Stimulated activated effector memory CD8-positive, alpha-beta T cell treated with anti-CD3 and anti-CD28 coated beads, Interleukin-12 subunit alpha, Interleukin-12 subunit beta, amount 100 ng/mL, for 72 hours (primary cell): ENCODE measurements around the gene GSN.

Experiments used
- ATAC-seq: fragments of 150-1000 bp; cut with Tn5 transposase; 2 replicates; pipeline ENCODE4 v1.10.0; 2021
- DNase-seq, 2 donors: peaks; one replicate each; pipeline ENCODE4 v3.0.0; 2021 to 2022; ENCODE audit warnings: low spot score in 2 of 2
- H3K27ac Mint-ChIP-seq: one replicate; pipeline ENCODE4 v1.8.0; 2022; ENCODE audit warnings: mild to moderate bottlenecking, mixed read lengths
- H3K36me3 Mint-ChIP-seq: one replicate; pipeline ENCODE4 v1.8.0; 2022; ENCODE audit warnings: mild to moderate bottlenecking, mixed read lengths
- H3K4me1 Mint-ChIP-seq: one replicate; pipeline ENCODE4 v1.8.0; 2022; ENCODE audit warnings: mixed read lengths
- H3K4me3 Mint-ChIP-seq: one replicate; pipeline ENCODE4 v1.8.0; 2022; ENCODE audit warnings: mild to moderate bottlenecking, mixed read lengths
- H3K9me3 Mint-ChIP-seq: one replicate; pipeline ENCODE4 v1.8.0; 2022; ENCODE audit warnings: mixed read lengths

The GSN gene

GRCh38 chr9:121364077-121364476 lies 96.1 kb downstream of the GSN start:
- no peak for DNase-seq
- peak overlapping the region; percentile 64 for H3K27ac Mint-ChIP-seq
- H3K4me1 Mint-ChIP-seq, result peaks cover 67% of the 10 kb centered on the region
- peaks cover 30% of the 10 kb centered on the region for H3K36me3 Mint-ChIP-seq
- peak overlapping the region; percentile 1 for H3K4me3 Mint-ChIP-seq
- ATAC-seq, result no peak
- no peaks in the 10 kb centered on the region for H3K9me3 Mint-ChIP-seq

- Mint-ChIP-seq H3K27ac (peak overlapping the region; percentile 64), H3K4me3 (peak overlapping the region; percentile 82)
These were observed 96.9 kb downstream of the GSN start for GRCh38 chr9:121364886-121365285.

GRCh38 chr9:121365564-121365963 lies 97.6 kb downstream of the GSN start:
- H3K4me3 Mint-ChIP-seq, result peak overlapping the region; percentile 82
- DNase-seq, result no peak
- no peak for ATAC-seq
- peaks cover 4% of the 10 kb centered on the region for H3K9me3 Mint-ChIP-seq
- peaks cover 63% of the 10 kb centered on the region for H3K4me1 Mint-ChIP-seq
- peaks cover 37% of the 10 kb centered on the region for H3K36me3 Mint-ChIP-seq
- H3K27ac Mint-ChIP-seq, result peak overlapping the region; percentile 64

More at GRCh38 chr9:121364886-121365285, 96.9 kb downstream of the GSN start:
- no peak for DNase-seq
- H3K9me3 Mint-ChIP-seq, result no peaks in the 10 kb centered on the region
- no peak for ATAC-seq
- H3K36me3 Mint-ChIP-seq, result peaks cover 32% of the 10 kb centered on the region
- peaks cover 59% of the 10 kb centered on the region for H3K4me1 Mint-ChIP-seq

- H3K36me3 Mint-ChIP-seq, result peaks cover 46% of the 10 kb centered on the region
- DNase-seq (no peak), ATAC-seq (no peak)
- H3K27ac Mint-ChIP-seq, result peak overlapping the region; percentile 9
- peaks cover 68% of the 10 kb centered on the region for H3K4me1 Mint-ChIP-seq
- H3K9me3 Mint-ChIP-seq, result peaks cover 5% of the 10 kb centered on the region
- H3K4me3 Mint-ChIP-seq, result peak overlapping the region; percentile 82
These were observed 98.7 kb downstream of the GSN start for GRCh38 chr9:121366611-121367192.

- no peak for ATAC-seq
- H3K36me3 Mint-ChIP-seq, result peaks cover 46% of the 10 kb centered on the region
- H3K27ac Mint-ChIP-seq, result peak overlapping the region; percentile 96
- peaks cover 74% of the 10 kb centered on the region for H3K4me1 Mint-ChIP-seq
- peaks cover 5% of the 10 kb centered on the region for H3K9me3 Mint-ChIP-seq
- DNase-seq, result no peak
- H3K4me3 Mint-ChIP-seq, result peak overlapping the region; percentile 82
These were observed 99.6 kb downstream of the GSN start for GRCh38 chr9:121367306-121368137.

- Mint-ChIP-seq H3K4me3 (peak overlapping the region; percentile 82), H3K36me3 (peaks cover 46% of the 10 kb centered on the region), H3K27ac (peak overlapping the region; percentile 96), H3K4me1 (peaks cover 74% of the 10 kb centered on the region), H3K9me3 (peaks cover 5% of the 10 kb centered on the region)
- DNase-seq (no peak), ATAC-seq (no peak)
These were observed 100.2 kb downstream of the GSN start for GRCh38 chr9:121368138-121368522.

- ATAC-seq (no peak), DNase-seq (no peak)
- H3K4me1 Mint-ChIP-seq, result peaks cover 70% of the 10 kb centered on the region
- peaks cover 46% of the 10 kb centered on the region for H3K36me3 Mint-ChIP-seq
- H3K4me3 Mint-ChIP-seq, result peak overlapping the region; percentile 82
- H3K27ac Mint-ChIP-seq, result peak overlapping the region; percentile 96
- H3K9me3 Mint-ChIP-seq, result peaks cover 5% of the 10 kb centered on the region
These were observed 100.8 kb downstream of the GSN start for GRCh38 chr9:121368745-121369144.

GRCh38 chr9:121369595-121370265 lies 101.8 kb downstream of the GSN start, which contains the start of gene STOM:
Gene STOM, minus strand, starts transcription at chr9:121370250. Its CDS starts 63 bp downstream, at chr9:121370187.
- ATAC-seq, result peak; percentile 80
- Mint-ChIP-seq H3K9me3 (peaks cover 5% of the 10 kb centered on the region), H3K4me1 (peaks cover 63% of the 10 kb centered on the region), H3K36me3 (peaks cover 44% of the 10 kb centered on the region), H3K27ac (peak within 1 kb of the TSS; percentile 96), H3K4me3 (peak within 1 kb of the TSS; percentile 82)
- DNase-seq, result no peak

- Mint-ChIP-seq H3K4me1 (peaks cover 48% of the 10 kb centered on the region), H3K9me3 (peaks cover 5% of the 10 kb centered on the region), H3K27ac (peak overlapping the region; percentile 96), H3K4me3 (peak overlapping the region; percentile 82), H3K36me3 (peaks cover 32% of the 10 kb centered on the region)
- no peak for DNase-seq
- ATAC-seq, result no peak
These were observed 103.6 kb downstream of the GSN start for GRCh38 chr9:121371495-121372061.

- ATAC-seq, result no peak
- no peak overlapping the region for H3K27ac Mint-ChIP-seq
- peaks cover 42% of the 10 kb centered on the region for H3K4me1 Mint-ChIP-seq
- peaks cover 5% of the 10 kb centered on the region for H3K9me3 Mint-ChIP-seq
- DNase-seq, result no peak
- H3K4me3 Mint-ChIP-seq, result no peak overlapping the region
- peaks cover 28% of the 10 kb centered on the region for H3K36me3 Mint-ChIP-seq
These were observed 104.5 kb downstream of the GSN start for GRCh38 chr9:121372239-121373010.

- Mint-ChIP-seq H3K27ac (no peak overlapping the region), H3K4me1 (peaks cover 34% of the 10 kb centered on the region), H3K4me3 (no peak overlapping the region), H3K36me3 (peaks cover 25% of the 10 kb centered on the region), H3K9me3 (peaks cover 5% of the 10 kb centered on the region)
- DNase-seq (no peak), ATAC-seq (no peak)
These were observed 105.2 kb downstream of the GSN start for GRCh38 chr9:121373011-121373729.

GRCh38 chr9:121376214-121376830 lies 108.4 kb downstream of the GSN start:
- peaks cover 19% of the 10 kb centered on the region for H3K4me1 Mint-ChIP-seq
- H3K4me3 Mint-ChIP-seq, result no peak overlapping the region
- no peak for ATAC-seq
- H3K9me3 Mint-ChIP-seq, result no peaks in the 10 kb centered on the region
- no peak overlapping the region for H3K27ac Mint-ChIP-seq
- no peak for DNase-seq
- peaks cover under 1% of the 10 kb centered on the region for H3K36me3 Mint-ChIP-seq

GRCh38 chr9:121380846-121381245 lies 112.9 kb downstream of the GSN start:
- ATAC-seq, result no peak
- Mint-ChIP-seq H3K27ac (no peak overlapping the region), H3K9me3 (no peaks in the 10 kb centered on the region), H3K4me3 (no peak overlapping the region), H3K4me1 (no peaks in the 10 kb centered on the region), H3K36me3 (no peaks in the 10 kb centered on the region)
- DNase-seq, result no peak
